PFSK-1 (cell line): ENCODE measurements around the gene CCDC80.

Experiments used
- FOXP2 ChIP-seq: optimal IDR thresholded peaks from 2 replicates; pipeline ENCODE3; 2011; ENCODE audit warnings: borderline replicate concordance, control low read depth, inconsistent platforms; ENCODE audit not compliant: insufficient read depth; ENCODE audit errors: extremely low read length, extremely low read depth
- POLR2AphosphoS5 ChIP-seq: IDR thresholded peaks from 2 replicates; pipeline ENCODE4 v1.6.1; 2012; ENCODE audit warnings: low read depth, mild to moderate bottlenecking, control low read depth, low read length, moderate library complexity
- REST ChIP-seq, 2 experiments: IDR thresholded peaks; 2 replicates each; pipeline versions ENCODE4 v1.6.1 to v1.8.0; 2011 to 2012; ENCODE audit warnings: low read depth in 2 of 2, low read length in 2 of 2, control low read depth in 1 of 2, inconsistent platforms in 1 of 2, mild to moderate bottlenecking in 1 of 2, moderate library complexity in 1 of 2; ENCODE audit not compliant: insufficient read depth in 1 of 2
- SIN3A ChIP-seq: IDR thresholded peaks from 2 replicates; pipeline ENCODE4 v1.6.1; 2012; ENCODE audit warnings: mild to moderate bottlenecking, low read length, moderate library complexity, borderline replicate concordance; ENCODE audit not compliant: insufficient read depth
- TAF1 ChIP-seq: IDR thresholded peaks from 2 replicates; pipeline ENCODE4 v1.6.1; 2012; ENCODE audit warnings: low read length, control low read depth, borderline replicate concordance; ENCODE audit not compliant: insufficient read depth

Gene CCDC80

GRCh38 chr3:112647122-112647521, 6.2 kb upstream of the CCDC80 start:
- TF ChIP-seq FOXP2: no peak
- no peak for TF ChIP-seq TAF1
- TF ChIP-seq POLR2AphosphoS5: no peak
- no peak for TF ChIP-seq REST (IDR thresholded peaks at IDR 0.05; ENCODE audit: insufficient read depth in 1 of 2, low read depth in 2 of 2, low read length in 2 of 2)
- no peak for TF ChIP-seq SIN3A

DNA sequence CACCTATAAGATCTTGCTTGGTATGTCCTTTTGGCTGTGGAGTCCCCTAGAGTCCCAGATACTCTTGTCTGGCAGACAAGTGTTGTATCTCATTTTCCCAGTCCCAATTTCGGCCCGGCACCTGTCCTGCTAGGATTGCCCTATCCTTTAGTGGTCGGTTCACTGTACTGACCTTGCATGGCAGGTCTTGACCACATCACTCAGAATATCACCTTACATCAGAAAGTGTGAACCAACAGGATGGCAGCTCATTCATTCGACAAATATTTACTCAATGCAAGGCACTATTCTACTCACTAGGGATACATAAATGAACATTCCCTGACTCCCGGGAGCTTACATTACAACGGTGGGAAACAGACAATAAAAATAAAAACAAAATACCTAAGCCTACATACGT, 5.7 kb upstream of the CCDC80 start:
- TF ChIP-seq REST (IDR thresholded peaks at IDR 0.05; ENCODE audit: insufficient read depth in 1 of 2, low read depth in 2 of 2, low read length in 2 of 2): no peak
- TF ChIP-seq TAF1: no peak
- no peak for TF ChIP-seq SIN3A
- no peak for TF ChIP-seq POLR2AphosphoS5
- TF ChIP-seq FOXP2: no peak

DNA sequence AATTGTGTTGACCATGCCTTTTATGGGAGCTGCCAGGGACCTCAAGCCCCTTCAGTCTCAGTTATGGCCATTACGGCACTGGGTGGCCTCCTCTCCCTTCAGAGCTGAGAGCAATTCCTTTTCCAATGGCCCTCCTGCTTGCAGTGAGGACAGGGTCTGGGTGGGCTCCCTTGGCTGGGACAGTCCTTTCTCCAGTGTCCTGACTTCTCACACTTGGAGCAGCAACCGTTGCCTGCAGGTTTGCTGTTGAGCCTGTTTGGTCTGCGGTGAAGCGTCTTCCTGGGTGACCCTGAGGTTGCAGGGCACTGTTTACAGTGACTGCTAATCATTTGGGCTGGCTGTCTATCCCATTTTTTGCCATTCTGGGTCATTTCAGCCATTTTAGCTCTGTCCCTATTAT, 3.5 kb upstream of the CCDC80 start:
- TF ChIP-seq SIN3A (no peak), TAF1 (no peak), REST (IDR thresholded peaks at IDR 0.05; ENCODE audit: insufficient read depth in 1 of 2, low read depth in 2 of 2, low read length in 2 of 2) (no peak), FOXP2 (no peak), POLR2AphosphoS5 (no peak)

DNA sequence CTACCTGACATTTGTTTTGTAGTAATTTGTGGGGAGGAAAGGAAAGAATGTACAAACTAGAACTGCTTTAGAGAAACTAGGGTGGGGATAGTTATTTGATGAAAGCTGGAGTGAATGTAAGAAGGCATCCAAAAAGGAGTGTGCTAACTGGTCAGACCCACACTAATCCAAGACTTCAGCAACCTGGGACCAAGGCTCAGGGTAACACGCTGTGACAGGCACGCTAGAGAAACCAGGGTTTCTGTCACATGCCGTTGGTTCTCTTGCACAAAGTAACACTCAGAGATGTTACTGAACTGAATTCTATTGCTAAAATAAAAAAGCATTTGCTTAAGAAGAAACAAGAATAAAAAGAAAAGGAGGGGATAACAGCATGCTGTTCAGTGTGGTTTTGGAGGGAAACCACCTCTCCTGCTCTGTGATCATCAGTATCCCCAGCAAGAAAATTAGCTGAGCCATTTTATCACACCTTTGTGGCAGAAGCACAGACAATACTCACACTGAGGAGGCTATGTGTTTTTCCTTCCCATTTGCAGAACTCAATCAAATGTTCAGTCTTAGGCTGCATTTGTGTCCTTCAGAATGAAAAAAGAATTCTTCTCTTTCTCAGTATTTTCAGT, 2.8 kb upstream of the CCDC80 start:
- TF ChIP-seq FOXP2 (no peak), REST (IDR thresholded peaks at IDR 0.05; ENCODE audit: insufficient read depth in 1 of 2, low read depth in 2 of 2, low read length in 2 of 2) (no peak), POLR2AphosphoS5 (no peak), TAF1 (no peak), SIN3A (no peak)
